BLaER1 treated with 17β-estradiol and CSF1 and Interleukin-3, amounts not matched to agents 10 nM and 100 nM (cell line): Measurements from ENCODE around the gene PLCL2.

Experiments
- H3K27ac ChIP-seq, 11 experiments: shearing (Covaris generic); formaldehyde crosslinking; 2 replicates each; pipeline ENCODE4 v1.8.1; 2022
- H3K27me3 ChIP-seq, 11 experiments: shearing (Covaris generic); formaldehyde crosslinking; 2 replicates each; pipeline ENCODE4 v1.8.1; 2022
- H3K36me3 ChIP-seq, 11 experiments: shearing (Covaris generic); formaldehyde crosslinking; 2 replicates each; pipeline ENCODE4 v1.8.1; 2022
- H3K4me1 ChIP-seq, 10 experiments: shearing (Covaris generic); formaldehyde crosslinking; 2 replicates each; pipeline ENCODE4 v1.8.1; 2022
- H3K4me2 ChIP-seq, 11 experiments: shearing (Covaris generic); formaldehyde crosslinking; 2 replicates each; pipeline ENCODE4 v1.8.1; 2022
- H3K4me3 ChIP-seq, 10 experiments: shearing (Covaris generic); formaldehyde crosslinking; 2 replicates each; pipeline ENCODE4 v1.8.1; 2022
- H3K9ac ChIP-seq, 11 experiments: shearing (Covaris generic); formaldehyde crosslinking; 2 replicates each; pipeline ENCODE4 v1.8.1; 2022
- H3K9me3 ChIP-seq, 11 experiments: shearing (Covaris generic); formaldehyde crosslinking; replicated peaks in 1 of 11; 2 replicates each; pipeline ENCODE4 v1.8.1; 2022
- H4K20me1 ChIP-seq, 11 experiments: shearing (Covaris generic); formaldehyde crosslinking; 2 replicates each; pipeline ENCODE4 v1.8.1; 2022
- Cebpa-rat ChIP-seq, 11 experiments: shearing (Covaris generic); IDR thresholded peaks; 2 replicates each; pipeline ENCODE4 v1.8.1; 2022

PLCL2 gene

DNA sequence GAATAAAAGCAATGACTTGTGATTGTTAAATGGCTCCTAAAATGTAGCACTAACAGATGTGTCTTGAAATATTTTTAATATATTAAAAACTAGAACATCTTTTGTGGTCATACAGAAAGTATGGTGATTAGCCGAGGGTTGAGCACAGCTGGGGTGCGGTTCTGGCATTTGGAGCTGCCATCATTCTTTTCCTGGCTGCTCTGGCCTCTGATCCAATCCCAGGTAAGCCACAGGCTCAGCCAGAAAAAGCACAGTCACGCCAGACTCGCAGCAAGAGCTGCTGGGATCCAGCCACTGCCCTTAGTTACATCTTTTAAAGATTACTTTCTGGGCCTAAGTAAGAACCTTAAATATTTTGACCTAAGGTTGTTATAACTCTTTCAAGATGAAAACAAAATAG is 196.8 kb downstream of the PLCL2 start:
- TF ChIP-seq Cebpa-rat (IDR thresholded peaks at IDR 0.05), result no peak
- Histone ChIP-seq H3K4me2 (no peak overlapping the region), H4K20me1 (no peaks in the 10 kb centered on the region), H3K36me3 (peaks cover 39 to 97% (median 74%) of the 10 kb centered on the region in 11 experiments; a peak in 21 of 22 replicates), H3K27me3 (no peaks in the 10 kb centered on the region), H3K9me3 (peaks cover 0 to 20% (median 7%) of the 10 kb centered on the region in 11 experiments; a peak in 8 of 22 replicates), H3K4me3 (no peak overlapping the region), H3K4me1 (no peaks in the 10 kb centered on the region), H3K9ac (no peak overlapping the region), H3K27ac (no peak overlapping the region)

- Histone ChIP-seq H3K9me3 (peaks cover 0 to 20% (median 7%) of the 10 kb centered on the region in 11 experiments; a peak in 8 of 22 replicates), H3K4me2 (no peak overlapping the region), H3K4me1 (no peaks in the 10 kb centered on the region), H3K9ac (no peak overlapping the region), H3K4me3 (no peak overlapping the region), H4K20me1 (no peaks in the 10 kb centered on the region), H3K27me3 (no peaks in the 10 kb centered on the region), H3K36me3 (peaks cover 24 to 81% (median 47%) of the 10 kb centered on the region in 11 experiments; a peak in 20 of 22 replicates), H3K27ac (no peak overlapping the region)
- TF ChIP-seq Cebpa-rat (IDR thresholded peaks at IDR 0.05), result no peak
Observed at GRCh38 chr3:17087509-17087908, 202.8 kb downstream of the PLCL2 start.

DNA sequence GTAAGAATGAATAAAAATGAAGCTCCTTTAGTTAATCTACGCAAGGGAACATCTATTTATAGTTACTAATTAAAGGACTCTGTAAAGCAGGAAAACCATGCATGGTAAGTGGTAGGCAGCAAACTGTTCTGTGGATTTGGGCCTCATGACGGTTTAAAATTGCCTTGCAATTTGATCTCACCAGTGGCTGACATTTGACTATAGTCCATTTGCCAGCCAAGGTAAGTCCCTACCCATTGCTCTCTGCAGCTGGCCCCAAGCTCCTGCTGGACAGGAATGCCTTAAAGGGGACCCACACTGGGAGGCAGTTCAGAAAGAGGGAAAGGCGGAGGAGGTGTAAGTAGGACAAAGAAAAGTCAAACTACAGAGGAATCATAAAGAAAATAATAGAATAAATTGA is 203.3 kb downstream of the PLCL2 start:
- Histone ChIP-seq H3K27ac (no peak overlapping the region), H3K4me2 (no peak overlapping the region), H3K9me3 (peaks cover 0 to 19% (median 7%) of the 10 kb centered on the region in 11 experiments; a peak in 8 of 22 replicates), H3K36me3 (peaks cover 24 to 76% (median 46%) of the 10 kb centered on the region in 11 experiments; a peak in 20 of 22 replicates), H4K20me1 (no peaks in the 10 kb centered on the region), H3K27me3 (no peaks in the 10 kb centered on the region), H3K9ac (no peak overlapping the region), H3K4me3 (no peak overlapping the region), H3K4me1 (no peaks in the 10 kb centered on the region)
- no peak for TF ChIP-seq Cebpa-rat (IDR thresholded peaks at IDR 0.05)

- Histone ChIP-seq H3K27me3 (no peaks in the 10 kb centered on the region), H4K20me1 (no peaks in the 10 kb centered on the region), H3K36me3 (peaks cover 19 to 68% (median 43%) of the 10 kb centered on the region in 11 experiments; a peak in 20 of 22 replicates), H3K4me3 (no peak overlapping the region), H3K4me2 (no peak overlapping the region), H3K4me1 (no peaks in the 10 kb centered on the region), H3K9me3 (peaks cover 0 to 13% (median 7%) of the 10 kb centered on the region in 11 experiments; a peak in 6 of 22 replicates), H3K27ac (no peak overlapping the region), H3K9ac (no peak overlapping the region)
- TF ChIP-seq Cebpa-rat (IDR thresholded peaks at IDR 0.05), result no peak
Observed at GRCh38 chr3:17088602-17089313, 204.0 kb downstream of the PLCL2 start.

DNA sequence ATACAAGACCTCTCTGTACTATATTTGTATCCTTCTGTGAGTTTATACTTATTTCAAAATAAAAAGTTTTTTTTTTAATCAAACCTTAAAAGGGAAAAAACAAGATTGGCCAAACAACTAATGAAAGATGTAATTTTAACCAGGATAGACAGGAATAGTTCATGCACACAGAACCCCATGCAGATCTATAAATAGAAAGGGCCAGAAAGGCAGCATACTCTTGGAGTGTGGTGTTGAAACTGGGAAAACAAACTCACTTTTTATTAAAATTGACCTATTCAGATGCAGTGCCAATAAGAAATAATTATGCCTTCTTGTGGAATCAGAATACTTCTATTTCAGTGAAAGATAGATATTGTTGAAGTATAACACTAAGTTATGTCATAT is 204.6 kb downstream of the PLCL2 start:
- Histone ChIP-seq H3K27me3 (no peaks in the 10 kb centered on the region), H3K9me3 (peaks cover 0 to 11% (median 7%) of the 10 kb centered on the region in 11 experiments; a peak in 6 of 22 replicates), H3K27ac (no peak overlapping the region), H3K4me1 (no peaks in the 10 kb centered on the region), H3K36me3 (peaks cover 19 to 63% (median 37%) of the 10 kb centered on the region in 11 experiments; a peak in 20 of 22 replicates), H3K4me3 (no peak overlapping the region), H4K20me1 (no peaks in the 10 kb centered on the region), H3K9ac (no peak overlapping the region), H3K4me2 (no peak overlapping the region)
- no peak for TF ChIP-seq Cebpa-rat (IDR thresholded peaks at IDR 0.05)

GRCh38 chr3:17090280-17090983 is 205.7 kb downstream of the PLCL2 start:
- H3K4me1 ChIP-seq, result no peaks in the 10 kb centered on the region
- H3K27me3 ChIP-seq, result no peaks in the 10 kb centered on the region
- H3K9me3 ChIP-seq, result 0 out of 22 replicates have a peak, but pooled peaks cover 0 to 2% (median 0%) of the 10 kb centered on the region in 11 experiments
- H3K9ac ChIP-seq, result no peak overlapping the region
- no peaks in the 10 kb centered on the region for H4K20me1 ChIP-seq
- TF ChIP-seq Cebpa-rat (IDR thresholded peaks at IDR 0.05), result no peak
- H3K4me2 ChIP-seq, result no peak overlapping the region
- H3K4me3 ChIP-seq, result no peak overlapping the region
- H3K36me3 ChIP-seq, result peaks cover 11 to 52% (median 26%) of the 10 kb centered on the region in 11 experiments; a peak in 15 of 22 replicates
- no peak overlapping the region for H3K27ac ChIP-seq

DNA sequence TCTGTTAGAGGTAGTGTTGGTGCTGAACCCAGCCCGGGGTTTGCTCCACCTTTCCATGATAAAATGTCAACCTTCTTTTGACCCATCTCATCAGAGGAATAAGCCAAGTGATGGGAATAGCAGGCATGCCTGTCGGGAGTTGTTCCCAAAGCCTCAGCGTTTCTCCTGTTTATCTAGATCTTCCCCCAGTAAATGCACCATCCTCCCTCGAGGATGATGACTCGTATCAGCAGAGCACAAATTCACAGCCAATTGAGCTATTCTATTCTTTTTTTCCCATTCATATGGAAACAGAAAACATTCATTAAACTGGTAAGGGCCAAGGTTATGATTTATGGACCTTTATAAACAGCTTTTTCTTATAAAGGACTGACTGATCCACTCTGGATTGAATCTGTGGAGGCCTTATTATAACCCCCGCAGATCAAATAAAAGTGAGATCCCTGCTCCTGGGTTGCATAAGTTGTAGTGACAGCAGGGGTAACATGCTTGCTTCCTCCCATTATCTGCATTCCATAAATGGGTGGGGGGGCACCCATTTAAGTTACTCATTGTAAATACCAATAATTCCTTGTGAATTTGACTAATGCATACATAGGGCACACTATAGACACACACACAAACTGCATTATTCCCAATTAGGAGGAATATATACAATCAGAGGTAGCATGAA is 207.3 kb downstream of the PLCL2 start:
- Histone ChIP-seq H4K20me1 (no peaks in the 10 kb centered on the region), H3K9ac (no peak overlapping the region)

GRCh38 chr3:17092583-17092933 is 207.8 kb downstream of the PLCL2 start:
- Histone ChIP-seq H3K27me3 (no peaks in the 10 kb centered on the region), H3K4me1 (no peaks in the 10 kb centered on the region), H3K9me3 (no peaks in the 10 kb centered on the region), H3K9ac (no peak overlapping the region), H3K4me3 (no peak overlapping the region), H4K20me1 (no peaks in the 10 kb centered on the region), H3K4me2 (no peak overlapping the region), H3K36me3 (peaks cover 11 to 42% (median 24%) of the 10 kb centered on the region in 11 experiments; a peak in 15 of 22 replicates), H3K27ac (no peak overlapping the region)
- no peak for TF ChIP-seq Cebpa-rat (IDR thresholded peaks at IDR 0.05)

More for the DNA sequence above, 207.3 kb downstream of the PLCL2 start:
- Histone ChIP-seq H3K36me3 (peaks cover 11 to 43% (median 24%) of the 10 kb centered on the region in 11 experiments; a peak in 15 of 22 replicates), H3K4me1 (no peaks in the 10 kb centered on the region), H3K9me3 (no peaks in the 10 kb centered on the region), H3K27ac (no peak overlapping the region), H3K4me2 (no peak overlapping the region), H3K27me3 (no peaks in the 10 kb centered on the region), H3K4me3 (no peak overlapping the region)
- TF ChIP-seq Cebpa-rat (IDR thresholded peaks at IDR 0.05), result no peak

DNA sequence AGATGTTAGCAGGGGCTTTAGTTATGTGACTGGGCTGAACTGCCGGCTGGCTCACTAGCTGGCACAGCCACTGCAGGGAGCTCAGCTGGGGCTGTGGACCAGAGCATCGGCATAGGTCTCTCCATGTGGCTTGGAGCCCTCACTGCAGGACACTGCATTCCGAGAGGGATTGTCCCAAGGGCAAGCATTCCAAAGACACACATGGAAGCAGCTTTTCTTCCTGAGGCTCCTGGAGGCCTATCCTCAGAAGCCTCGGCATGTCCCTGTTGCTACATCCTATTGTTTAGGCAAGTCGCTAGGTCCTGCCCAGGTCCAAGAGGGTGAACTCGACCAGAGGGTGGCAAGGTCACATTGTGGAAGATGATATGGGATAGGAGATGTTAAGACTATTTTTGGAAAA is 209.8 kb downstream of the PLCL2 start:
- peaks cover 7 to 30% (median 20%) of the 10 kb centered on the region in 11 experiments; a peak in 15 of 22 replicates for H3K36me3 ChIP-seq
- H4K20me1 ChIP-seq, result no peaks in the 10 kb centered on the region
- no peaks in the 10 kb centered on the region for H3K4me1 ChIP-seq
- no peaks in the 10 kb centered on the region for H3K27me3 ChIP-seq
- H3K9me3 ChIP-seq, result no peaks in the 10 kb centered on the region
- no peak overlapping the region for H3K27ac ChIP-seq
- H3K4me3 ChIP-seq, result no peak overlapping the region
- no peak for TF ChIP-seq Cebpa-rat (IDR thresholded peaks at IDR 0.05)
- H3K9ac ChIP-seq, result no peak overlapping the region
- H3K4me2 ChIP-seq, result no peak overlapping the region
